Effector memory CD4-positive, alpha-beta T cell (primary cell): ENCODE data around the gene SCN1B.
"Not testable (repeated sequence)": the region's sequence is repeated elsewhere in the genome, so short reads cannot be mapped to it uniquely, and the experiment has no call there.

Source experiments
- DNase-seq, 3 donors: peaks; one replicate each; pipeline ENCODE4 v3.0.0-alpha.2; 2020
- H3K27ac ChIP-seq: 2 replicates; pipeline ENCODE4 v1.7.0; 2013; ENCODE audit warnings: mild to moderate bottlenecking, low read length, moderate library complexity; ENCODE audit not compliant: insufficient read depth, poor library complexity, severe bottlenecking
- H3K27me3 ChIP-seq: replicated peaks from 2 replicates; pipeline ENCODE4 v1.7.0; 2013; ENCODE audit warnings: mild to moderate bottlenecking, low read length; ENCODE audit not compliant: insufficient read depth, control insufficient read depth, poor library complexity, severe bottlenecking
- H3K36me3 ChIP-seq: 2 replicates; pipeline ENCODE4 v1.7.0; 2013; ENCODE audit warnings: mild to moderate bottlenecking, low read length, moderate library complexity; ENCODE audit not compliant: control insufficient read depth, insufficient read depth
- H3K4me1 ChIP-seq: 2 replicates; pipeline ENCODE4 v1.7.0; 2013; ENCODE audit warnings: low read length, mild to moderate bottlenecking; ENCODE audit not compliant: control insufficient read depth, insufficient read depth, poor library complexity, severe bottlenecking
- H3K4me3 ChIP-seq: 2 replicates; pipeline ENCODE4 v1.7.0; 2013; ENCODE audit warnings: low read length, low read depth, mild to moderate bottlenecking; ENCODE audit not compliant: insufficient read depth, poor library complexity, severe bottlenecking
- H3K9me3 ChIP-seq: 2 replicates; pipeline ENCODE4 v1.7.0; 2013; ENCODE audit warnings: mild to moderate bottlenecking, low read length, moderate library complexity; ENCODE audit not compliant: control insufficient read depth

The SCN1B gene

DNA sequence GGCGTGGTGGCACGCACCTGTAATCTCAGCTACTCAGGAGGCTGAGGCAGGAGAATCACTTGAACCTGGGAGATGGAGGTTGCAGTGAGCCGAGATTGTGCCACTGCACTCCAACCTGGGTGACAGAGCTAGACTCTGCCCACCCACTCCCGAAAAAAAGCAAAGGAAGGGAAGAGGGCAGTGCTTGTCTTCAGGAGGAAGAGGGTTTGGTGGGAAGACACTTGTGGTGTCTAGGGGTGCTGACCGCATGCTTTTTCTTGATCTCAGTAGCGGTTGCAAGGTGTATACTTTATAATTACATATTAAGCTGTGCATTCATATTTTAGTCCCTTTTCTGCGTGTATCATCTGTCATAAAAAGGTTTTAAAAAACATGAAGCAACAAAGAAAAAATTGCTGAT, 37.7 kb upstream of the SCN1B start:
- not testable (repeated sequence) for H3K27me3 ChIP-seq, DNase-seq, H3K9me3 ChIP-seq, H3K27ac ChIP-seq, H3K36me3 ChIP-seq, H3K4me3 ChIP-seq
- peaks cover 17% of the 10 kb centered on the region for H3K4me1 ChIP-seq

DNA sequence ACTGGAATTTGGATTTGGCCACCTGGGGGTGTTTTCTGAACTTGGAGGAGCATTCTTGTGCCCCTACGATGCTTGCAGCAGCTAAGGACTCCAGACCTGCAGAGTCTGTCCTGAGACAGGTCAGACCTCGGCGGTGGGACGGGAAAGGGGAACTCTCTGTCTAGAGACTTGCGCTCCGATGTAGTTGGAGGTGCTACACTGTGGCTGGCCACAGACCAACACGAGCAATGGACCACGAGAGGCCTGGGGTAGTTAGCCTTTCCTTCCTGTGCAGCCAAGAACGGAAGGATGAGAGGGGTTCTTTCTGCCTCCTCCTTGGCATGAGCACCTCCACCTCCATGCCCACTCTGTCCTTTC, 36.0 kb upstream of the SCN1B start:
- Histone ChIP-seq H3K27ac (no peak overlapping the region), H3K36me3 (no peaks in the 10 kb centered on the region), H3K4me1 (peaks cover 33% of the 10 kb centered on the region), H3K9me3 (no peaks in the 10 kb centered on the region), H3K4me3 (no peak overlapping the region), H3K27me3 (no peaks in the 10 kb centered on the region)
- DNase-seq: no peak

DNA sequence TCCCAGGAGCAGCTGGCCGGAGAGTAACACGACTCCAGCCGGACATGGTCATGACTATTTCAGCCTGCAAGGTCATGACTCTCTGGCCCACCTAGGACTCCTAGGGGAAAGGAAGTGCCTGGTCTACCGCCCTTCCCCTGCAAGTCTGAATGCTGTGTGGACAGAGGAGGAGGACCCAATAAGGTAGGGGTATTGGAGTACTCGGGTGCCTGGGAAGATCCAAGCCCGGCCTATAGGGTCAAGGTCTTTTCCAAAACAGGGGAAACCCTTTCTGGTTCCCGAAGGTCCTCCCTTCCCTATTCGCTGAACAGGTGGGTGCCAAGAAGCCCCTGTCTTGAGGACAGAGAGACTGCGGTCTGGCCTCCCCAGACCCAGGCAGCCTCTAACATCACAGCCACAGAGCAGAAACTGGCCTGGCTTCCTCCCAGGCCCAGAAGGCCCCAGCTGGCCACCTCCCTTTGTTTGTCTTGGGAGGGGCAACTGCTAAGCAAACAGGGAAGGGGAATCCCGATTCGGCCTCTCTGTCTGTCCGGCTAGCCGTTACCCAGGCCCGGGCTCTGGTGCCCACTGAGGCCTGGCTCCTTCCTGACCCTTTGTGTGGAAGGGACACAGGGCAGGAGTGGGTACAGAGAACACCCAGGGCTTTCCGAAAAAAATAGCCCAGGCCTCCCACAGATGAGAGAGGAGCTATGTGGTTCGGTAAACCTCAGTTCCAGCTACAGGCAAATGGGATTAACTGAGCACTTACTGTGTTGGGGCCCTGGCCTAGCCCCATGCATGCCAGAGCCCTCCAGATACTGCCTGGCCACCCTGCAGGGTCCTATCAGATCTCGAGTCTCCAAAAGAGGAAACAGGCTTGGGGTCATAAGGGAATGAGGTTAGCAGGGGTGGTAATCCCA, 35.4 kb upstream of the SCN1B start:
- DNase-seq: no peak
- Histone ChIP-seq H3K4me1 (peaks cover 39% of the 10 kb centered on the region), H3K36me3 (no peaks in the 10 kb centered on the region), H3K4me3 (no peak overlapping the region), H3K27me3 (no peaks in the 10 kb centered on the region), H3K27ac (no peak overlapping the region), H3K9me3 (no peaks in the 10 kb centered on the region)

DNA sequence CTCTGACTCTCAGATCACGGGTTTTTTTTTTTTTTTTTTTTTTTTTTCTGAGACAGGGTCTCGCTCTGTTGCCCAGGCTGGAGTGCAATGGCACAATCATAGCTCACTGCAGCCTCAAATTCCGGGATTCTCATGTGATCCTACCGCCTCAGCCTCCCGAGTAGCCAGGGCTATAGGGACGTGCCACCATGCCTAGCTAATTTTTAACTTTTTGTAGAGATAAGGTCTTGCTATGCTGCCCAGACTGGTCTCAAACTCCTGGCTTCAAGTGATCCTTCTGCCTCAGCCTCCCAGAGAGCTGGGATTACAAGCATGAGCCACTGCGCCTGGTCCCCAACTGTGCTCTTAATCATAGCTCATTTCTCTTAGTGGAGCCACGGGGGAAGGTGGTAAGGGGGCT, 34.7 kb upstream of the SCN1B start:
- Histone ChIP-seq H3K27ac (no peak overlapping the region), H3K36me3 (no peaks in the 10 kb centered on the region), H3K4me1 (peaks cover 40% of the 10 kb centered on the region), H3K4me3 (no peak overlapping the region), H3K9me3 (no peaks in the 10 kb centered on the region), H3K27me3 (no peaks in the 10 kb centered on the region)
- no peak for DNase-seq

DNA sequence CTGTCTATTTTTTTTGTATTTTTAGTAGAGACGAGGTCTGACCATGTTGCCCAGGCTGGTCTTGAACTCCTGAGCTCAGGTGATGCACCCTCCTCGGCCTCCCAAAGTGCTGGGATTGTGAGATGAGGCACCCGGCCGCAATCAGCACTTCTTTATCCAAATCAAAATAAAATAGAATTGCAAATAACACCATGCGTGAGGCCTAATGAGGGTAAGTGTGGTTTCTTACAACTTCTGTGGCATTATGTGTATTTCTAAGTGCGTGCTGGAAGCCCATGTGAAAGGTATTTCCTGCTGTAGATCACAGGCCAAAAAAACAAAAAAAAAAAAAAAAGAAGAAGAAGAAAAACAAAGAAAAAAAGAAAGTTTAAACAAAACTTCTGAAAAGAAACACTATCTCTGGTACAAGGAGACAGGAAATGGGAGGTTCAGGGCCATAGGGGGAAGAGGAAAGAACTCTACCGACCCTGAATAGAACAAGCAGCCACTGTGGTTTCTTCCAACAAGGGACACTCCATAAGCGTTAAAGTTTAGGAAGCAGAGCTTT, 33.1 kb upstream of the SCN1B start:
- Histone ChIP-seq H3K36me3 (no peaks in the 10 kb centered on the region), H3K27me3 (no peaks in the 10 kb centered on the region), H3K9me3 (no peaks in the 10 kb centered on the region), H3K4me1 (peaks cover 53% of the 10 kb centered on the region), H3K4me3 (no peak overlapping the region), H3K27ac (peak overlapping the region; percentile 47)
- no peak for DNase-seq

DNA sequence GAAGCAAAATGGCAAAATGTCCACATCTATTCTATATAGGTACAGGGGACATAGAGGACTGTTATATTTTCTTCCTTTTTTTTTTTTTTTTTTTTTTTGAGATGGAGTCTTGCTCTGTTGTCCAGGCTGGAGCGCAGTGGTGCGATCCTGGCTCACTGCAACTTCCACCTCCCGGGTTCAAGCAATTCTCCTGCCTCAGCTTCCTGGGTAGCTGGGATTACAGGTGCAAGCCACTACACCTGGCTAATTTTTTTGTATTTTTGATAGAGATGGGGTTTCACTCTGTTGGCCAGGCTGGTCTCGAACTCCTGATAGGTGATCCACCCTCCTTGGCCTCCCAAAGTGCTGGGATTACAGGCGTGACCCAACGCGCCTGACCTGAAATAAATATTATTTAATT, 32.0 kb upstream of the SCN1B start:
- not testable (repeated sequence) for H3K27me3 ChIP-seq, H3K9me3 ChIP-seq, H3K4me3 ChIP-seq, H3K36me3 ChIP-seq, DNase-seq
- peak overlapping the region; percentile 87 for H3K27ac ChIP-seq
- H3K4me1 ChIP-seq: peaks cover 58% of the 10 kb centered on the region

DNA sequence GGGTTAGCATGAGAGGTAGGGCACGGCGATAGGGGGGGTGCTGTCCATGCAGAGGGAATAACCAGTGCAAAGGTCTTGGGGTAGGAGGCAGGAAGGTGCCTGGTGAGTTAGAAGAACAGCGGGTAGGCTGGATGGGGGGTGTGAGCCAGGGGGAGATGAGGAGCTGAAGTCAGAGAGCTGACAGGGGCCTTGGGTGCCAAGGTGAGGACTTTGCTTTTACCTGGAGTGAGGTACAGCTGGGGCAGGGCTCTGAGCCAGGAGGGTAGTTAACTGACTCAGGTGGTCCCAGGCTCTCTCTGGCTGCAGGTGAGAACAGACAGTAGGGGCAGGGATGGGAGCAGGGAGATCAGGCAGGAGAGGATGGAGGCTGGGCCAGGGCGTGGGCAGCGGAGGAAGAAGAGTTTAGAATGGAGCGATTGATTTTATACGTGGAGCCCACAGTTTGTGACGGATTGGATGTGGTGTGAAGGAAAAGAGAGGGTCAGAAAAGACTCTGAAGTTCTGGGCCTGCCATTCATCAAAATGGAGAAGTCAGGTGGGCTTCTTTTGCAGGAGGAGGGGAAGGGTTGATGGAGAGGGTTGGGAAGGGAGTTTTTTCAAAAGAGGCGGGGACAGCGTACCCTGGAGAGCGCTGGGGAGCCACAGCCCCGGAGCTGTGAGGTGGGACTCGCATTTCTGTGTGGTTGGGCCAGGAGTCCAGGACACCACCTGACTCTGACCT, 31.3 kb upstream of the SCN1B start:
- Histone ChIP-seq H3K9me3 (no peaks in the 10 kb centered on the region), H3K4me1 (peaks cover 66% of the 10 kb centered on the region), H3K27me3 (no peaks in the 10 kb centered on the region), H3K27ac (peak overlapping the region; percentile 87), H3K36me3 (no peaks in the 10 kb centered on the region), H3K4me3 (no peak overlapping the region)
- no peak for DNase-seq

DNA sequence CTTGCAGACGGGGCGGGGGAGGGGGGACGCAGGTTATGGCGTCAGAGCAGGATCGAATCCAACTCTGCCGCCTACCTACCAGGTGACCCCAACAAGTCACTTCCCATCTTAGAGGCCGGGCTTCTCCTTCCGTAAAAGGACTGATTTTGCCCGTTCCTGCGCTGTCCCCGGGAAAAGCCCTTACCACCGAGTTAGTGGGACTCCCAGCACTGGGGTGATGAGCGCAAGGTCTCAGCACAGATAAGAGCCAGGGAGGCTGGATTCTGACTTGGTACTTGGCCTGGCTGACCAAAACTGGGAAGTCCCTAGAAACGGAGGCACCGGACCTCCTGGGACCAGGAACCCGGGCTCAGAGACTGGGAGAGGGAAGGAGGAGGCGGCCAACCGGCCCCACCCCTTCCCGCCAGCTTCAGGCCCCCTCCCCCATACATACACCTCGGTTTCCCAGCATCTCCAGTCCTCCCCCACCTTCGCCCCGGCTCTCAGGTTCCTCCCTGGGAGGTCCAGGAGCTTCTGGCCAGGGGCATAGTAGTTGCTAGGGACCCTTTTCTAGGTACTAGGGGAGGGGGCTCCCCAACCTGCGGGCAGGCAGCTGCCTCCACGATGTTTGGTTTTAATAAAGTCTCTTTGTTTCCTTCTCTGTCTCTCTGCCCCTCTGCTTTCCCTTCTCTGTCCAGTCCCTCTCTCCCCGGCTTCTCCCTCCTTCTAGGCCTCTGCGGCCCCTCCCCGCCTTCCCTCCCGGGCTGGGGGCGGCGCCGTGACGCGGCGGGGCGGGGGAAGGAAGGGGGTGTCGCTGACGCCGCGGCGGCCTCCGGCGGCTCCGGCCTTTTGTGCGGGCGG, 30.6 kb upstream of the SCN1B start, which contains the start of gene GRAMD1A:
GRAMD1A (plus strand) TSS at position 826 of the 840 bp plus-strand sequence. CDS start 156 bp downstream, outside the sequence.
- Histone ChIP-seq H3K9me3 (no peaks in the 10 kb centered on the region), H3K4me1 (peaks cover 73% of the 10 kb centered on the region), H3K27ac (peak within 1 kb of the TSS; percentile 87), H3K4me3 (peak within 1 kb of the TSS; percentile 71), H3K36me3 (no peaks in the 10 kb centered on the region), H3K27me3 (no peaks in the 10 kb centered on the region)
- DNase-seq: peak; percentile 49 to 63 (median 57)

DNA sequence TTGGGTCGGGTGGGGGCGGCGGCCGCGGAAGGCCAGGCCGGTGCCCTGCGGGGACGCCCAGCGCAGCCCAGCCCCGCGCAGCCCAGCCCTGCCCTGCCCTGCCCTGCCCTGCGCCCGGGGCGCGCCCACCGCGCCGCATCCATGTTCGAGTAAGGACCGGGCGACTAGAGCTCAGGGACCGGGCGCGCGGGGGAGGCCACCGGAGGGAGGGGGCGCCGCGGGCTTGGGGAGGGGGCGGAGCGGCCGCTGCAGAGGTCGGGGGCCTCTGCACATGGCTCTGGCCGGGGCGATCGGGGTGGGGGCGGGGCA, 30.0 kb upstream of the SCN1B start:
- Histone ChIP-seq H3K27ac (peak overlapping the region; percentile 87), H3K36me3 (no peaks in the 10 kb centered on the region), H3K27me3 (no peaks in the 10 kb centered on the region), H3K4me1 (peaks cover 76% of the 10 kb centered on the region), H3K4me3 (peak overlapping the region; percentile 71), H3K9me3 (no peaks in the 10 kb centered on the region)
- DNase-seq: no peak
